Endothelial cell of umbilical vein (primary cell): ENCODE results near the gene EML4. TPM values are rescaled to one million over a fixed set of nuclear protein-coding genes. Genes with fewer than 3 reads are reported as not detected.

Experiments
- BruUV-seq: library from RNA; stranded (reverse); fragments of 400-500 nt; replicated peaks from 2 replicates; lab custom pipeline; 2021; lab: Mats Ljungman, UMichigan
- CTCF ChIA-PET: fragments of 300-600, 350-600 bp; sonication (Branson Sonifier 250); formaldehyde crosslinking; loops from one replicate; lab custom pipeline; 2021; ENCODE audit warnings: antibody characterized with exemption, inconsistent platforms; lab: Charles Lee
- POLR2A ChIA-PET: fragments of 300-600, 350-600 bp; sonication (Branson Sonifier 250); formaldehyde crosslinking; loops from one replicate; lab custom pipeline; 2021; ENCODE audit warnings: antibody characterized with exemption, inconsistent platforms; lab: Charles Lee
- DNase-seq: peaks from one replicate; pipeline ENCODE4 v3.0.0-alpha.2; 2011; ENCODE audit warnings: low read depth, low spot score
- FAIRE-seq: peaks from 2 replicates; lab custom pipeline; 2011; peaks lifted over from hg19 to GRCh38; lab: Jason Lieb, UNC
- H2AFZ ChIP-seq: 2 replicates; pipeline ENCODE4 v1.6.0; 2012; ENCODE audit warnings: low read depth, low read length, control low read depth, inconsistent platforms
- H3K27ac ChIP-seq: 2 replicates; pipeline ENCODE4 v1.5.1; 2011; ENCODE audit warnings: low read depth, mild to moderate bottlenecking, control low read depth, low read length, moderate library complexity; ENCODE audit not compliant: insufficient read depth
- H3K27me3 ChIP-seq, 2 experiments: 2 replicates each; pipeline versions ENCODE4 v1.6.0 to v1.6.1; 2011; ENCODE audit warnings: low read length in 2 of 2, mixed read lengths in 1 of 2; ENCODE audit not compliant: control insufficient read depth in 2 of 2, insufficient read depth in 2 of 2
- H3K36me3 ChIP-seq, 2 experiments: 2 replicates in 1 of 2; 3 replicates in 1 of 2; pipeline ENCODE4 v1.5.1; 2011; ENCODE audit warnings: low read length in 2 of 2, mild to moderate bottlenecking in 1 of 2, moderate library complexity in 1 of 2; ENCODE audit not compliant: control insufficient read depth in 2 of 2, insufficient read depth in 2 of 2; ENCODE audit errors: extremely low read depth in 1 of 2
- H3K4me1 ChIP-seq: 3 replicates; pipeline ENCODE4 v1.5.1; 2011; ENCODE audit warnings: mild to moderate bottlenecking, low read length; ENCODE audit not compliant: control insufficient read depth, insufficient read depth; ENCODE audit errors: extremely low read depth
- H3K4me2 ChIP-seq: 2 replicates; pipeline ENCODE4 v1.6.1; 2011; ENCODE audit warnings: low read length, control low read depth, mixed read lengths; ENCODE audit not compliant: insufficient read depth
- H3K4me3 ChIP-seq, 3 experiments: fragments of 200-600 bp in 1 of 3; sonication (generic), shearing (Covaris generic) in 1 of 3; replicated peaks in 1 of 3; 2 replicates each; pipeline ENCODE4 v1.5.1; 2011 to 2016; ENCODE audit warnings: control low read depth in 3 of 3, low read length in 3 of 3, mild to moderate bottlenecking in 2 of 3, inconsistent platforms in 1 of 3, low read depth in 1 of 3, moderate library complexity in 1 of 3; ENCODE audit not compliant: insufficient read depth in 1 of 3
- H3K79me2 ChIP-seq: 2 replicates; pipeline ENCODE4 v1.6.0; 2012; ENCODE audit warnings: low read length, inconsistent platforms; ENCODE audit not compliant: control insufficient read depth, insufficient read depth
- H3K9ac ChIP-seq: replicated peaks from 2 replicates; pipeline ENCODE3; 2011; ENCODE audit warnings: low read length, control low read depth; ENCODE audit not compliant: insufficient read depth; ENCODE audit errors: extremely low read depth
- H3K9me1 ChIP-seq: replicated peaks from 3 replicates; pipeline ENCODE4 v1.6.0; 2011; ENCODE audit warnings: mild to moderate bottlenecking, low read length; ENCODE audit not compliant: control insufficient read depth, insufficient read depth; ENCODE audit errors: extremely low read depth
- H3K9me3 ChIP-seq: replicated peaks from 2 replicates; pipeline ENCODE4 v1.5.1; 2012; ENCODE audit warnings: low read length, inconsistent platforms; ENCODE audit not compliant: control insufficient read depth, insufficient read depth
- H4K20me1 ChIP-seq: replicated peaks from 2 replicates; pipeline ENCODE3; 2011; ENCODE audit warnings: mild to moderate bottlenecking, low read length; ENCODE audit not compliant: control insufficient read depth, insufficient read depth; ENCODE audit errors: extremely low read depth
- CTCF ChIP-seq, 2 donors: IDR thresholded peaks; 1 replicate in 1 of 2; 2 replicates in 1 of 2; pipeline ENCODE4 v1.5.1; 2011; ENCODE audit warnings: low read length in 2 of 2, mild to moderate bottlenecking in 2 of 2, moderate library complexity in 2 of 2, control low read depth in 1 of 2, inconsistent platforms in 1 of 2, low read depth in 1 of 2; ENCODE audit not compliant: insufficient read depth in 1 of 2; ENCODE audit errors: extremely low read depth in 1 of 2
- EZH2 ChIP-seq: IDR thresholded peaks from 2 replicates; pipeline ENCODE4 v1.6.1; 2012; ENCODE audit warnings: borderline replicate concordance, low read depth, mild to moderate bottlenecking, moderate library complexity, low read length, inconsistent platforms; ENCODE audit not compliant: severe bottlenecking
- FOS ChIP-seq: IDR thresholded peaks from 2 replicates; pipeline ENCODE4 v1.6.1; 2011; ENCODE audit warnings: mild to moderate bottlenecking, low read length, moderate library complexity, borderline replicate concordance; ENCODE audit not compliant: insufficient read depth
- GATA2 ChIP-seq: IDR thresholded peaks from 2 replicates; pipeline ENCODE4 v1.7.0; 2011; ENCODE audit warnings: low read depth, mild to moderate bottlenecking, moderate library complexity, mixed read lengths, low read length; ENCODE audit not compliant: insufficient read length, insufficient read depth
- JUN ChIP-seq: IDR thresholded peaks from 2 replicates; pipeline ENCODE4 v1.6.1; 2011; ENCODE audit warnings: borderline replicate concordance, low read depth; ENCODE audit not compliant: insufficient read length, insufficient read depth
- MAX ChIP-seq: IDR thresholded peaks from 2 replicates; pipeline ENCODE4 v1.6.1; 2011; ENCODE audit not compliant: insufficient read depth, insufficient read length
- MYC ChIP-seq: IDR thresholded peaks from one replicate; pipeline ENCODE4 v1.6.1; 2011; ENCODE audit warnings: mild to moderate bottlenecking, low read depth, low read length
- POLR2A ChIP-seq: IDR thresholded peaks from 2 replicates; pipeline ENCODE4 v1.6.1; 2012; ENCODE audit warnings: low read depth, mild to moderate bottlenecking, control low read depth, low read length
- POLR2AphosphoS5 ChIP-seq: IDR thresholded peaks from 2 replicates; pipeline ENCODE4 v1.6.1; 2012; ENCODE audit warnings: low read depth, mild to moderate bottlenecking, control low read depth, low read length, moderate library complexity; ENCODE audit not compliant: insufficient read depth
- dilution Hi-C: fragments of 300-500 bp; cut with MboI; formaldehyde crosslinking; loops from one replicate; pipeline ENCODE4 v1.15.0; 2019; ENCODE audit warnings: low sequenced_read_pairs; ENCODE audit not compliant: extremely low pct_ligation_motif_present
- intact Hi-C: fragments of 100-400 bp; cut with micrococcal nuclease; formaldehyde crosslinking; loops from one replicate; pipeline ENCODE4 v1.10.0; 2022
- polyA plus RNA-seq, 4 experiments: library from polyadenylated mRNA; depleted of rRNA in 3 of 4; stranded (reverse) in 3 of 4; unstranded in 1 of 4; fragments of >200 nt; gene quantifications; 2 replicates each; pipeline versions ENCODE4 v1.2.1 to v1.2.3, GENCODE V29; 2011 to 2012; ENCODE audit warnings: missing spikeins in 1 of 4
- total RNA-seq: library from RNA; stranded (reverse); gene quantifications from 2 replicates; pipeline ENCODE4 v1.2.3, GENCODE V29; 2021

The EML4 gene
- total and polyA plus RNA-seq, 2 donors (not counting 3 experiments of a cell fraction or from before 2014, with no cell fraction given): 13.3 to 32.0 TPM

DNA sequence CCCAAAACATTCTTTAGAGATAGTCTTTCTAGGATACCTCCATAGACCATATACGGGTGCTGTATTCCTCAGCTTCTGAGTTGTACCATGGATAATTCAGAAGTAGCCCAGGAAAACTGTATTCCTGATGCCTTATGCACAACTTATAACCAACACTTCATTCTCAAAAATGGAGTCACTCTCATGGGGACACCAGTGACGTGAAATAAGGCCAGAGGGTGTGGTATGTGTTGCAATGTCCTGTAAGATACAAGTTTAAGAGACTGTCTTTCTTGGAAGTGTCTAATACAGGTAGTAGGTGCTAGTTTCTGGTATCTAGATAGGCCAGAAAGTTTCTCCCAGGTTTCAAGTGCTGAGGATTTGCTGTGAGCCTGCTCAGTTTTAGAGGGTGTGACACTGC is 155.8 kb downstream of the EML4 start:
- no peak overlapping the region for H3K27ac ChIP-seq
- no peaks in the 10 kb centered on the region for H3K9me1 ChIP-seq
- no peaks in the 10 kb centered on the region for H4K20me1 ChIP-seq
- POLR2A ChIA-PET: no interaction called here
- H3K9me3 ChIP-seq: no peaks in the 10 kb centered on the region
- peaks cover 2% of the 10 kb centered on the region in 2 experiments for H3K36me3 ChIP-seq
- H3K9ac ChIP-seq: no peak overlapping the region
- H3K4me2 ChIP-seq: no peak overlapping the region
- intact Hi-C loops (loop anchor here (5.0 kb wide), 2 partner anchors 458 to 473 kb away; no protein-coding TSS in a partner anchor), dilution Hi-C loops (no loop called here)
- CTCF ChIA-PET: interaction anchor here (1.1 to 1.9 kb wide), 2 partner anchors 10 to 228 kb away, joined by 3 to 8 read pairs; no protein-coding TSS in a partner anchor
- no peak overlapping the region for H3K4me3 ChIP-seq
- no peaks in the 10 kb centered on the region for H3K4me1 ChIP-seq
- no peak for DNase-seq
- no peaks in the 10 kb centered on the region for H3K27me3 ChIP-seq
- FAIRE-seq: no peak
- no TSS peak for BruUV-seq
- TF ChIP-seq JUN (no peak), GATA2 (no peak), POLR2A (no peak), FOS (no peak), MYC (no peak), MAX (no peak), CTCF (IDR thresholded peaks at IDR 0.05; ENCODE audit: extremely low read depth in 1 of 2, insufficient read depth in 1 of 2, low read depth in 1 of 2, low read length in 2 of 2) (no peak), POLR2AphosphoS5 (no peak), EZH2 (no peak)
- no peak overlapping the region for H2AFZ ChIP-seq
- no peaks in the 10 kb centered on the region for H3K79me2 ChIP-seq
